ENCODE results near the gene MCF2L.

The MCF2L gene

DNA sequence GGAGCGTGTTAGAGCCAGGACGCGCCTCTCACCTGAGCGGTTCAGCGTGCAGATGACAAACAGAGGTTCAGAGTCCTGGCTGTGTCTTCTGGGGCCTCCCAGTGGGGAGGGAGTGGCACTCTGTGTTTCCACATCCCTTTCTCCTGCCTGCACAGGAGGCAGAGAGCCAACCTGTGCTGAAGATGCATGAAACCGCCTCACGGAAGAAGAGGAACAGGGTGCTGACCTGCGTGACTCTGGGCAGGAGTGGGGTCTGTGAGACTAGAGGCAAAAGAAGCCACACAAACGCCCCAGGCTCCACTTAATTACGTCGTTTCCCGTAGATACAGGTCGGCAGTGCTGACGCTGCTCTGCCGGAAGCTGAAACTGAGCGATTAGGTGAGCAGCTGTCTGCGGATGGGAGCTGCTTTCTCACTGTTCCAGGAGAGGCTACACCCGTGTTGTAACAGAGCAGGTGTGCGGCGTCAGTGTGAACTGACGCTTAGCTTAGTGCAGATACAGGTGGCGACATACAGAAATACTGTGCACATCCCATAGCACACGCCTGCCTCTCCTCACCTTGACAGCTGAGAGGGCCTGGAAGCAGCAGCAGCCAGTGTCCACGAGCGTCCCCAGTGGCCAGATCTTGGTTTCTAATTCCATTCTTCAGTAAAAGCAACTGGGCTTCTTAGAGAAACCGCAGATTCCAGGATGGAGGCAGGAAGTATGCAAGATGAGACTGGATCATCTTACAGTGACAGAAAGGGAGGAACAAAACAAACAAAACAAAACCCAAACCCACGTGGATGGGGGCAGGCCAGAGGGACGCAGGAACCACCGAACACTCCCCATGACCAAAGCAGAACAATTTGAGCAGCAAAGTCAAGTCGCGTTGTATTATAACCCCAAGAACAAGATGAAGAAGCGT, 37.7 kb upstream of the MCF2L start:
- DNase-seq (ENCODE audit: low read depth in 1 of 2, low spot score in 1 of 2): no peak
- Histone ChIP-seq H3K27me3 (ENCODE audit: insufficient read depth, poor library complexity, severe bottlenecking) (peaks cover 40% of the 10 kb centered on the region), H3K4me3 (replicated peaks; ENCODE audit: insufficient read depth, low read length) (no peak overlapping the region), H3K27ac (replicated peaks) (no peak overlapping the region)
- TF ChIP-seq SPI1 (IDR thresholded peaks at IDR 0.05; ENCODE audit: borderline replicate concordance, low read depth): no peak
- TF ChIP-seq, protein P1, sequence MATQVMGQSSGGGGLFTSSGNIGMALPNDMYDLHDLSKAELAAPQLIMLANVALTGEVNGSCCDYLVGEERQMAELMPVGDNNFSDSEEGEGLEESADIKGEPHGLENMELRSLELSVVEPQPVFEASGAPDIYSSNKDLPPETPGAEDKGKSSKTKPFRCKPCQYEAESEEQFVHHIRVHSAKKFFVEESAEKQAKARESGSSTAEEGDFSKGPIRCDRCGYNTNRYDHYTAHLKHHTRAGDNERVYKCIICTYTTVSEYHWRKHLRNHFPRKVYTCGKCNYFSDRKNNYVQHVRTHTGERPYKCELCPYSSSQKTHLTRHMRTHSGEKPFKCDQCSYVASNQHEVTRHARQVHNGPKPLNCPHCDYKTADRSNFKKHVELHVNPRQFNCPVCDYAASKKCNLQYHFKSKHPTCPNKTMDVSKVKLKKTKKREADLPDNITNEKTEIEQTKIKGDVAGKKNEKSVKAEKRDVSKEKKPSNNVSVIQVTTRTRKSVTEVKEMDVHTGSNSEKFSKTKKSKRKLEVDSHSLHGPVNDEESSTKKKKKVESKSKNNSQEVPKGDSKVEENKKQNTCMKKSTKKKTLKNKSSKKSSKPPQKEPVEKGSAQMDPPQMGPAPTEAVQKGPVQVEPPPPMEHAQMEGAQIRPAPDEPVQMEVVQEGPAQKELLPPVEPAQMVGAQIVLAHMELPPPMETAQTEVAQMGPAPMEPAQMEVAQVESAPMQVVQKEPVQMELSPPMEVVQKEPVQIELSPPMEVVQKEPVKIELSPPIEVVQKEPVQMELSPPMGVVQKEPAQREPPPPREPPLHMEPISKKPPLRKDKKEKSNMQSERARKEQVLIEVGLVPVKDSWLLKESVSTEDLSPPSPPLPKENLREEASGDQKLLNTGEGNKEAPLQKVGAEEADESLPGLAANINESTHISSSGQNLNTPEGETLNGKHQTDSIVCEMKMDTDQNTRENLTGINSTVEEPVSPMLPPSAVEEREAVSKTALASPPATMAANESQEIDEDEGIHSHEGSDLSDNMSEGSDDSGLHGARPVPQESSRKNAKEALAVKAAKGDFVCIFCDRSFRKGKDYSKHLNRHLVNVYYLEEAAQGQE (IDR thresholded peaks at IDR 0.05; ENCODE audit: insufficient replicate concordance, low read depth): no peak
- no peak for TF ChIP-seq GABPA (IDR thresholded peaks at IDR 0.05; ENCODE audit: low read depth)
- TF ChIP-seq, protein P2, sequence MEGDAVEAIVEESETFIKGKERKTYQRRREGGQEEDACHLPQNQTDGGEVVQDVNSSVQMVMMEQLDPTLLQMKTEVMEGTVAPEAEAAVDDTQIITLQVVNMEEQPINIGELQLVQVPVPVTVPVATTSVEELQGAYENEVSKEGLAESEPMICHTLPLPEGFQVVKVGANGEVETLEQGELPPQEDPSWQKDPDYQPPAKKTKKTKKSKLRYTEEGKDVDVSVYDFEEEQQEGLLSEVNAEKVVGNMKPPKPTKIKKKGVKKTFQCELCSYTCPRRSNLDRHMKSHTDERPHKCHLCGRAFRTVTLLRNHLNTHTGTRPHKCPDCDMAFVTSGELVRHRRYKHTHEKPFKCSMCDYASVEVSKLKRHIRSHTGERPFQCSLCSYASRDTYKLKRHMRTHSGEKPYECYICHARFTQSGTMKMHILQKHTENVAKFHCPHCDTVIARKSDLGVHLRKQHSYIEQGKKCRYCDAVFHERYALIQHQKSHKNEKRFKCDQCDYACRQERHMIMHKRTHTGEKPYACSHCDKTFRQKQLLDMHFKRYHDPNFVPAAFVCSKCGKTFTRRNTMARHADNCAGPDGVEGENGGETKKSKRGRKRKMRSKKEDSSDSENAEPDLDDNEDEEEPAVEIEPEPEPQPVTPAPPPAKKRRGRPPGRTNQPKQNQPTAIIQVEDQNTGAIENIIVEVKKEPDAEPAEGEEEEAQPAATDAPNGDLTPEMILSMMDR (IDR thresholded peaks at IDR 0.05; ENCODE audit: insufficient read depth, low read length): no peak
- no peak for TF ChIP-seq POLR2AphosphoS5 (IDR thresholded peaks at IDR 0.05; ENCODE audit: low read depth)

DNA sequence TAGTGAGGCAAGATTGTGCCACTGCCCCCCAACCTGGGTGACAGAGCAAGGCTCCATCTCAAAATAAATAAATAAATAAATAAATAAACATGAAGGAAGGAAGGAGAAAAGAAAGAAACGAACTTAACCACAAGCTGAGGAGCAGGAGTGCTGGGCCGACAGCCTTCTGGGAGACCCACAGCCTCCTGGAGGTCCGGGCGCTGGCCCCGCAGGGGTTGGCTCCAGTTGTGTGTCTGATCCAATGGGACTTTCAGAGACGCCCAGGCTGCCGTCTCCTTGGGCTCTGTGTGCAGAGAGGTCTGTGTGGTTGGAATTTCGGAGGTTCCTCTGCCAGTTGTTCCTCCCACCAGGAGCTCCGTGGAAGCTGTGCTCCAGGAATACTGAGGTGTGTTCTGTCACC, 36.0 kb upstream of the MCF2L start:
- no peak overlapping the region for H3K27ac ChIP-seq (replicated peaks)
- TF ChIP-seq, protein P1 (IDR thresholded peaks at IDR 0.05; ENCODE audit: insufficient replicate concordance, low read depth): no peak
- TF ChIP-seq SPI1 (IDR thresholded peaks at IDR 0.05; ENCODE audit: borderline replicate concordance, low read depth) (no peak), POLR2AphosphoS5 (IDR thresholded peaks at IDR 0.05; ENCODE audit: low read depth) (no peak), GABPA (IDR thresholded peaks at IDR 0.05; ENCODE audit: low read depth) (no peak)
- TF ChIP-seq, protein P2 (IDR thresholded peaks at IDR 0.05; ENCODE audit: insufficient read depth, low read length): no peak
- no peak for DNase-seq (ENCODE audit: low read depth in 1 of 2, low spot score in 1 of 2)

DNA sequence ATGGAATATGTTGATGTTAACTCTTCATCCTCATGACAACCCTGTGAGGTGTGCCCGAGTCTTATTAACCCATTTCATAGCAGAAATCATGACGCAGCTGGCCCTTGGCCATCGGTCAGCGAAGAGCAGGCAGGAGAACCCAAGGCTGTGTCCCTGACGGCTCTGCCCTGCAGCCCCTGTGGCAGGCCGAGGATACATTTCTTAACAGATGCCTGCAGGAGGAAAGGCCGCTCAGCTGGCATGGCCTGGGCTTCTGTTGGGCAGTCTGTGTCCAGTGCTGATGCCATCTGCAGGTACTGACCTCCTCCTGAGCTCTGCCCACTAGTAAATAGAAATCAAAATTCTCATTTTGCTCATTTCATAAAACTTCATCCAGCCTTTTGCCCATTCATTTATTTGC, 35.4 kb upstream of the MCF2L start:
- H3K4me3 ChIP-seq (replicated peaks; ENCODE audit: insufficient read depth, low read length): no peak overlapping the region
- no peak for DNase-seq (ENCODE audit: low read depth in 1 of 2, low spot score in 1 of 2)
- H3K27ac ChIP-seq (replicated peaks): no peak overlapping the region
- no peak for TF ChIP-seq SPI1 (IDR thresholded peaks at IDR 0.05; ENCODE audit: borderline replicate concordance, low read depth)
- peaks cover 29% of the 10 kb centered on the region for H3K27me3 ChIP-seq (ENCODE audit: insufficient read depth, poor library complexity, severe bottlenecking)

More for the DNA sequence above, 36.0 kb upstream of the MCF2L start:
- Histone ChIP-seq H3K4me3 (replicated peaks; ENCODE audit: insufficient read depth, low read length) (no peak overlapping the region), H3K27me3 (ENCODE audit: insufficient read depth, poor library complexity, severe bottlenecking) (peaks cover 35% of the 10 kb centered on the region)

DNA sequence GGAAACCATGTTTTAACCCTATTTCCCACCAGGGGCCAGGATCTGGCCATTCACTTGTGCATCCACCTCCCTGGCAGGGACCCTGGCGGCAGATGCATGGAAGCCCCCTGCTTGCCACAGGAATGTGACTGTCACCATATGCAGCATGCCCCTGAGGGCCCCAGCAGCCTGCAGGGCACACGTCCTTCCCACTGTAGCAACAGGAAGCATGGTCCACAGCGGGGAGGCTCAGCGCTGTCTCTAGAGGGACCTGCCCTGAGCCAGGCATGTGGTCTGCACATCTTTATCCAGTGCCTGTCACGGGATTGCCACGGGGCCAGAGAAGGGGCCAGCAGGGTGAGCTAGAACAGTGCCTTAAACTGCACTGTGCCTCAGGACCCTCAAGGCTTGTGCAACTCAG, 34.9 kb upstream of the MCF2L start:
- no peak overlapping the region for H3K27ac ChIP-seq (replicated peaks)
- no peak for DNase-seq (ENCODE audit: low read depth in 1 of 2, low spot score in 1 of 2)
- H3K4me3 ChIP-seq (replicated peaks; ENCODE audit: insufficient read depth, low read length): no peak overlapping the region
- H3K27me3 ChIP-seq (ENCODE audit: insufficient read depth, poor library complexity, severe bottlenecking): peaks cover 29% of the 10 kb centered on the region
- TF ChIP-seq, protein P1 (IDR thresholded peaks at IDR 0.05; ENCODE audit: insufficient replicate concordance, low read depth): no peak
- TF ChIP-seq GABPA (IDR thresholded peaks at IDR 0.05; ENCODE audit: low read depth): no peak
- no peak for TF ChIP-seq POLR2AphosphoS5 (IDR thresholded peaks at IDR 0.05; ENCODE audit: low read depth)
- TF ChIP-seq, protein P2 (IDR thresholded peaks at IDR 0.05; ENCODE audit: insufficient read depth, low read length): no peak
- TF ChIP-seq SPI1 (IDR thresholded peaks at IDR 0.05; ENCODE audit: borderline replicate concordance, low read depth): no peak

Data from HL-60 (cell line).